T-helper 2 cell treated with Interferon-gamma antibody and Interleukin-4, amounts not matched to agents 5 μg/mL and 100 μg/mL, for 36 hours (primary cell): Measurements from ENCODE around the gene LPCAT1.

Source experiments
- DNase-seq: peaks from one replicate; pipeline ENCODE4 v3.0.0; 2021; ENCODE audit warnings: low spot score
- H3K27ac Mint-ChIP-seq: one replicate; pipeline ENCODE4 v1.8.0; 2021; ENCODE audit warnings: mild to moderate bottlenecking, mixed read lengths
- H3K27me3 Mint-ChIP-seq: one replicate; pipeline ENCODE4 v1.8.0; 2021; ENCODE audit warnings: low read depth, mixed read lengths
- H3K36me3 Mint-ChIP-seq: one replicate; pipeline ENCODE4 v1.8.0; 2021; ENCODE audit warnings: low read depth, mixed read lengths
- H3K4me1 Mint-ChIP-seq: one replicate; pipeline ENCODE4 v1.8.0; 2021; ENCODE audit warnings: low read depth, mixed read lengths
- H3K4me3 Mint-ChIP-seq: one replicate; pipeline ENCODE4 v1.8.0; 2022; ENCODE audit warnings: mild to moderate bottlenecking, moderate library complexity, mixed read lengths
- H3K9me3 Mint-ChIP-seq: one replicate; pipeline ENCODE4 v1.8.0; 2021; ENCODE audit warnings: mixed read lengths

Gene LPCAT1

GRCh38 chr5:1439388-1440097 is 84.2 kb downstream of the LPCAT1 start:
- DNase-seq, result no peak
- H3K4me1 Mint-ChIP-seq, result no peaks in the 10 kb centered on the region
- H3K36me3 Mint-ChIP-seq, result no peaks in the 10 kb centered on the region
- H3K27ac Mint-ChIP-seq, result no peak overlapping the region
- H3K9me3 Mint-ChIP-seq, result peaks cover 4% of the 10 kb centered on the region
- H3K27me3 Mint-ChIP-seq, result peaks cover 20% of the 10 kb centered on the region
- H3K4me3 Mint-ChIP-seq, result no peak overlapping the region

GRCh38 chr5:1438871-1439270 is 84.9 kb downstream of the LPCAT1 start:
- H3K4me3 Mint-ChIP-seq, result no peak overlapping the region
- peaks cover 14% of the 10 kb centered on the region for H3K27me3 Mint-ChIP-seq
- H3K4me1 Mint-ChIP-seq, result no peaks in the 10 kb centered on the region
- peaks cover 4% of the 10 kb centered on the region for H3K9me3 Mint-ChIP-seq
- H3K27ac Mint-ChIP-seq, result no peak overlapping the region
- no peaks in the 10 kb centered on the region for H3K36me3 Mint-ChIP-seq
- no peak for DNase-seq

GRCh38 chr5:1437876-1438559 is 85.7 kb downstream of the LPCAT1 start:
- Mint-ChIP-seq H3K27me3 (peaks cover 6% of the 10 kb centered on the region), H3K9me3 (peaks cover 11% of the 10 kb centered on the region), H3K4me3 (no peak overlapping the region), H3K27ac (no peak overlapping the region), H3K4me1 (no peaks in the 10 kb centered on the region), H3K36me3 (no peaks in the 10 kb centered on the region)
- DNase-seq, result no peak

- peaks cover 13% of the 10 kb centered on the region for H3K9me3 Mint-ChIP-seq
- H3K4me3 Mint-ChIP-seq, result no peak overlapping the region
- H3K27ac Mint-ChIP-seq, result no peak overlapping the region
- H3K27me3 Mint-ChIP-seq, result peaks cover 4% of the 10 kb centered on the region
- H3K36me3 Mint-ChIP-seq, result no peaks in the 10 kb centered on the region
- no peaks in the 10 kb centered on the region for H3K4me1 Mint-ChIP-seq
- DNase-seq, result no peak
These were observed 86.4 kb downstream of the LPCAT1 start for GRCh38 chr5:1437226-1437829.

- no peak for DNase-seq
- Mint-ChIP-seq H3K27me3 (peaks cover 4% of the 10 kb centered on the region), H3K9me3 (peaks cover 14% of the 10 kb centered on the region), H3K27ac (no peak overlapping the region), H3K4me3 (no peak overlapping the region), H3K4me1 (no peaks in the 10 kb centered on the region), H3K36me3 (no peaks in the 10 kb centered on the region)
These were observed 87.1 kb downstream of the LPCAT1 start for GRCh38 chr5:1436681-1437080.

- Mint-ChIP-seq H3K9me3 (peaks cover 14% of the 10 kb centered on the region), H3K4me3 (no peak overlapping the region), H3K4me1 (no peaks in the 10 kb centered on the region), H3K27ac (no peak overlapping the region), H3K27me3 (peaks cover 4% of the 10 kb centered on the region), H3K36me3 (no peaks in the 10 kb centered on the region)
- DNase-seq, result no peak
These were observed 87.7 kb downstream of the LPCAT1 start for GRCh38 chr5:1436036-1436435.

- H3K4me3 Mint-ChIP-seq, result no peak overlapping the region
- H3K9me3 Mint-ChIP-seq, result peaks cover 18% of the 10 kb centered on the region
- no peaks in the 10 kb centered on the region for H3K4me1 Mint-ChIP-seq
- H3K27me3 Mint-ChIP-seq, result peaks cover 4% of the 10 kb centered on the region
- no peak overlapping the region for H3K27ac Mint-ChIP-seq
- H3K36me3 Mint-ChIP-seq, result no peaks in the 10 kb centered on the region
- DNase-seq, result no peak
These were observed 88.4 kb downstream of the LPCAT1 start for GRCh38 chr5:1435369-1435768.

GRCh38 chr5:1432296-1432695 is 91.5 kb downstream of the LPCAT1 start:
- Mint-ChIP-seq H3K9me3 (peaks cover 45% of the 10 kb centered on the region), H3K36me3 (peaks cover 2% of the 10 kb centered on the region), H3K4me3 (no peak overlapping the region), H3K27me3 (no peaks in the 10 kb centered on the region), H3K4me1 (no peaks in the 10 kb centered on the region), H3K27ac (no peak overlapping the region)
- no peak for DNase-seq

GRCh38 chr5:1431896-1432295 is 91.9 kb downstream of the LPCAT1 start:
- Mint-ChIP-seq H3K27ac (no peak overlapping the region), H3K4me3 (no peak overlapping the region), H3K36me3 (peaks cover 4% of the 10 kb centered on the region), H3K9me3 (peaks cover 49% of the 10 kb centered on the region), H3K4me1 (no peaks in the 10 kb centered on the region), H3K27me3 (no peaks in the 10 kb centered on the region)
- DNase-seq, result no peak

- H3K9me3 Mint-ChIP-seq, result peaks cover 56% of the 10 kb centered on the region
- H3K4me1 Mint-ChIP-seq, result no peaks in the 10 kb centered on the region
- DNase-seq, result no peak
These were observed 92.5 kb downstream of the LPCAT1 start for GRCh38 chr5:1431021-1431811.

GRCh38 chr5:1430121-1430795 is 93.5 kb downstream of the LPCAT1 start:
- Mint-ChIP-seq H3K27me3 (no peaks in the 10 kb centered on the region), H3K4me3 (no peak overlapping the region), H3K4me1 (no peaks in the 10 kb centered on the region), H3K27ac (no peak overlapping the region), H3K9me3 (peaks cover 65% of the 10 kb centered on the region), H3K36me3 (peaks cover 4% of the 10 kb centered on the region)
- DNase-seq, result no peak

More at GRCh38 chr5:1431021-1431811, 92.5 kb downstream of the LPCAT1 start:
- Mint-ChIP-seq H3K36me3 (peaks cover 4% of the 10 kb centered on the region), H3K27me3 (no peaks in the 10 kb centered on the region), H3K27ac (no peak overlapping the region), H3K4me3 (no peak overlapping the region)

GRCh38 chr5:1429496-1429895 is 94.3 kb downstream of the LPCAT1 start:
- Mint-ChIP-seq H3K36me3 (peaks cover 4% of the 10 kb centered on the region), H3K27me3 (no peaks in the 10 kb centered on the region), H3K4me1 (no peaks in the 10 kb centered on the region), H3K27ac (no peak overlapping the region), H3K4me3 (no peak overlapping the region), H3K9me3 (peaks cover 68% of the 10 kb centered on the region)
- DNase-seq, result no peak

- Mint-ChIP-seq H3K9me3 (peaks cover 68% of the 10 kb centered on the region), H3K27me3 (no peaks in the 10 kb centered on the region), H3K4me3 (no peak overlapping the region), H3K4me1 (no peaks in the 10 kb centered on the region), H3K27ac (no peak overlapping the region), H3K36me3 (peaks cover 4% of the 10 kb centered on the region)
- no peak for DNase-seq
These were observed 94.7 kb downstream of the LPCAT1 start for GRCh38 chr5:1429066-1429465.
